Breast epithelium (tissue), 3 donors: ENCODE results near the gene PRODH2.

Experiments used
- CTCF ChIP-seq, 3 donors: fragments of 450-650 bp; IDR thresholded peaks; one replicate each; pipeline ENCODE4 v1.5.1; 2016 to 2017; ENCODE audit warnings: antibody characterized with exemption in 3 of 3, mild to moderate bottlenecking in 3 of 3, moderate library complexity in 3 of 3
- POLR2A ChIP-seq: fragments of 450-650 bp; IDR thresholded peaks from one replicate; pipeline ENCODE4 v1.6.1; 2016; ENCODE audit warnings: antibody characterized with exemption, mild to moderate bottlenecking, moderate library complexity
- POLR2AphosphoS5 ChIP-seq, 3 donors: sonication (generic); formaldehyde crosslinking; IDR thresholded peaks; one replicate each; pipeline ENCODE4 v1.6.1; 2017; ENCODE audit warnings: antibody characterized with exemption in 3 of 3

GRCh38 chr19:35773020-35773806 is 39.4 kb downstream of the PRODH2 start:
- TF ChIP-seq POLR2A (no peak), CTCF (IDR thresholded peaks at IDR 0.05) (no peak), POLR2AphosphoS5 (IDR thresholded peaks at IDR 0.05) (no peak)
